Gastrocnemius medialis (tissue), 4 donors: ENCODE data around the gene INAFM2. TPM values are rescaled to one million over a fixed set of nuclear protein-coding genes. Genes with fewer than 3 reads are reported as not detected.

ENCODE experiments used
- ATAC-seq, 2 donors: fragments of 150-250 bp; one replicate each; pipeline ENCODE4 v1.9.1; 2016
- DNase-seq, 2 donors: peaks; one replicate each; pipeline ENCODE4 v3.0.0-alpha.2; 2019
- H3K27ac ChIP-seq, 4 donors: fragments of 200-600 bp; sonication (generic); 1 replicate in 1 of 4; 2 replicates in 3 of 4; pipeline ENCODE4 v1.5.1; 2016 to 2018; ENCODE audit warnings: mild to moderate bottlenecking in 2 of 4, moderate library complexity in 1 of 4
- H3K27me3 ChIP-seq, 3 donors: fragments of 200-600 bp; sonication (generic) in 2 of 3; 1 replicate in 1 of 3; 2 replicates in 2 of 3; pipeline versions ENCODE4 v1.5.1 to v1.6.0; 2016 to 2019; ENCODE audit warnings: mild to moderate bottlenecking in 1 of 3, moderate library complexity in 1 of 3
- H3K36me3 ChIP-seq, 2 donors: fragments of 200-600 bp; sonication (generic) in 1 of 2; one replicate each; pipeline ENCODE4 v1.5.1; 2017 to 2018
- H3K4me1 ChIP-seq, 2 donors: fragments of 200-600 bp; sonication (generic) in 1 of 2; one replicate each; pipeline ENCODE4 v1.5.1; 2016 to 2017; ENCODE audit warnings: mild to moderate bottlenecking in 2 of 2
- H3K4me3 ChIP-seq, 4 donors: fragments of 200-600 bp; sonication (generic) in 3 of 4; 1 replicate in 1 of 4; 2 replicates in 3 of 4; pipeline ENCODE4 v1.5.1; 2016 to 2019; ENCODE audit warnings: mild to moderate bottlenecking in 2 of 4
- H3K9me3 ChIP-seq, 3 donors: fragments of 200-600 bp; sonication (generic) in 2 of 3; 1 replicate in 1 of 3; 2 replicates in 2 of 3; pipeline ENCODE4 v1.5.1; 2016 to 2019
- POLR2A ChIP-seq, 2 donors: fragments of 450-650 bp; IDR thresholded peaks; one replicate each; pipeline ENCODE4 v1.6.1; 2017; ENCODE audit warnings: antibody characterized with exemption in 2 of 2, mild to moderate bottlenecking in 2 of 2, moderate library complexity in 2 of 2
- in situ Hi-C, 4 donors: fragments of 200-750 bp; cut with MboI; loops; one replicate each; pipeline versions ENCODE4 v1.15.0 to v1.8.0; 2017; ENCODE audit warnings: low sequenced_read_pairs in 4 of 4
- intact Hi-C: fragments of 100-400 bp; cut with DNase I; formaldehyde crosslinking; loops from one replicate; pipeline ENCODE4 v1.15.1; 2023; ENCODE audit warnings: low total_unique reads
- total RNA-seq, 4 donors: library from RNA; depleted of rRNA; stranded (reverse); fragments of >200 nt; gene quantifications; one replicate each; pipeline versions ENCODE4 v1.1.0 to v1.2.3, GENCODE V29; 2016
- TF ChIP-seq, protein P1 (sequence below), 5 experiments: fragments of 450-650 bp in 3 of 5; fragments of 200-600 bp in 2 of 5; sonication (generic) in 2 of 5; IDR thresholded peaks in 4 of 5; conservative IDR thresholded peaks in 1 of 5; 1 replicate in 4 of 5; 2 replicates in 1 of 5; pipeline ENCODE4 v1.5.1; 2016 to 2019; ENCODE audit warnings: antibody characterized with exemption in 5 of 5, mild to moderate bottlenecking in 3 of 5, moderate library complexity in 3 of 5

INAFM2 gene
- total RNA-seq, 4 donors from 2014 or later, result 17.2 to 28.1 (median 17.7) TPM

DNA sequence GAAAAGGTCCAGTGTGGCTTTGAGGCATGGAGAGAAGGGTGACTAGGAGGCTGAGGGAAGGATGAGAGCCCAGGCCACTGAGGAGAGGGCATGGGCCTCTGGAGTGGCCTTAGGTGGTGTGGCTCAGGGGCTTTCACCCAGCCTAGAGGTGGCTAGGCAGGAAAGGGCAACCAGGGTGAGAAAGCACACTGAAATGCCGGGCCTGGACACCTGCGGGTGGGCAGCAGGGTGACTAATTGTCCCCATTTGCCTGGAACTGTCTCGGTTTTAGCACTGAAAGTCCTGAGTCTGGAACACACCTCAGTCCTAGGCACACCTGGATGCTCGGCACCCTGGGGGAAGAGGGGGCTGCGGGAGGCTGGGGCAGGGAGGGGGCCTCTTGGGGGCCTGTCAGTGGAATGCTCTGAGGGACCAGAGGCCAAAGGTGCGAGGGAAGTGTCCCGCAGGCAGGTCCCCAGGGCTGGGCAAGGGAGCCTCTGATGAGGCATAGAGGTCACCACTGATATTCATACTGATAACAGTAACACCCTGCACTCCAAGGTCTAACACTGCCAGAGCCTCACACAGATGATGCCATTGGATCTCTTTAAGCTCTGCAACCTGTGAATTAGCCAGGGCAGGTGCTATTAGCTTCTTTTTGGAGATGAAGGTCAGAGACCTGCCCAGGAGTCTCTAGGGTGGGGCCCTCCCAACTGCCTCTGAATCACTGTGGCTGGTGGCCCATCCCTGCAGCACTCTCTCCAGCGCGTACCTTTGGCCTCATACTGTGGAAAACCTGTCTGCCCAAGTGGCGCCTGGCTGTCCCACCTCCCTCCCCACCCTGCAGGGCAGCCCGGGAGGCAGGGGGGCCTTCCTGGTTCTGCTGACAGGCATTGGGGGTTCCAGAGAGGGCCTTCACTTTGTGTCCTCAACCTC is 24.3 kb downstream of the INAFM2 start:
- in situ Hi-C loops (loop anchor here in 1 of 4 donors (10.0 kb wide), 1 partner anchor 77 kb away; no protein-coding TSS in a partner anchor), intact Hi-C loops (no loop called here)
- DNase-seq (no peak), ATAC-seq (no peak)
- Histone ChIP-seq H3K4me1 (peaks cover 0 to 5% of the 10 kb centered on the region in 2 donors), H3K36me3 (no peaks in the 10 kb centered on the region), H3K27me3 (no peaks in the 10 kb centered on the region), H3K27ac (no peak overlapping the region), H3K4me3 (no peak overlapping the region), H3K9me3 (no peaks in the 10 kb centered on the region)
- TF ChIP-seq, protein P1, sequence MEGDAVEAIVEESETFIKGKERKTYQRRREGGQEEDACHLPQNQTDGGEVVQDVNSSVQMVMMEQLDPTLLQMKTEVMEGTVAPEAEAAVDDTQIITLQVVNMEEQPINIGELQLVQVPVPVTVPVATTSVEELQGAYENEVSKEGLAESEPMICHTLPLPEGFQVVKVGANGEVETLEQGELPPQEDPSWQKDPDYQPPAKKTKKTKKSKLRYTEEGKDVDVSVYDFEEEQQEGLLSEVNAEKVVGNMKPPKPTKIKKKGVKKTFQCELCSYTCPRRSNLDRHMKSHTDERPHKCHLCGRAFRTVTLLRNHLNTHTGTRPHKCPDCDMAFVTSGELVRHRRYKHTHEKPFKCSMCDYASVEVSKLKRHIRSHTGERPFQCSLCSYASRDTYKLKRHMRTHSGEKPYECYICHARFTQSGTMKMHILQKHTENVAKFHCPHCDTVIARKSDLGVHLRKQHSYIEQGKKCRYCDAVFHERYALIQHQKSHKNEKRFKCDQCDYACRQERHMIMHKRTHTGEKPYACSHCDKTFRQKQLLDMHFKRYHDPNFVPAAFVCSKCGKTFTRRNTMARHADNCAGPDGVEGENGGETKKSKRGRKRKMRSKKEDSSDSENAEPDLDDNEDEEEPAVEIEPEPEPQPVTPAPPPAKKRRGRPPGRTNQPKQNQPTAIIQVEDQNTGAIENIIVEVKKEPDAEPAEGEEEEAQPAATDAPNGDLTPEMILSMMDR (IDR thresholded peaks at IDR 0.05 in 4 of 5, conservative IDR thresholded peaks at IDR 0.05 in 1 of 5), result no peak
- no peak for TF ChIP-seq POLR2A (IDR thresholded peaks at IDR 0.05)

DNA sequence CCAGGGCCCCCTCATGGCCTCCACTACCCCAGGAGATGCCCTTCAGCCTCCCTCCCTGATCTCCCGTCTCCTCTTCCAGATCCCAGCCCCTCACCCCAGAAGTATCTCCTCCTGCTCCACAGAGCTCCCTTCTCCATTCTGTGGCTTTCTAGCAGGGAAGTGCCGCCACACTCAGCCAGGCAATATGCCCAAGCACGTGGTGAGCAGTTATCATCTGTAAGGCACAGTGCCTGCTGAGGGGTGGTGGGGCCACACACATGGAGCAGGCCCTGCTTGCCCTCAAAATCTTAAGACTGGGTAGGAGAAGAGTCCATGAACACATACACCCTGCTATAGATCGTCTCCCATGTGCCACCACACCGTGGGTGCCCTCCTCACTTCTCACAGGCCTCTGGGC is 25.0 kb downstream of the INAFM2 start:
- no peak for ATAC-seq
- Histone ChIP-seq H3K9me3 (no peaks in the 10 kb centered on the region), H3K27me3 (no peaks in the 10 kb centered on the region), H3K4me3 (no peak overlapping the region), H3K4me1 (peaks cover 3 to 5% of the 10 kb centered on the region in 2 donors), H3K36me3 (no peaks in the 10 kb centered on the region), H3K27ac (no peak overlapping the region)
- intact Hi-C loops (no loop called here), in situ Hi-C loops (loop anchor here in 1 of 4 donors (10.0 kb wide), 1 partner anchor 76 kb away; no protein-coding TSS in a partner anchor)
- DNase-seq, result no peak
- TF ChIP-seq, protein P1 (IDR thresholded peaks at IDR 0.05 in 4 of 5, conservative IDR thresholded peaks at IDR 0.05 in 1 of 5), result no peak
- no peak for TF ChIP-seq POLR2A (IDR thresholded peaks at IDR 0.05)

DNA sequence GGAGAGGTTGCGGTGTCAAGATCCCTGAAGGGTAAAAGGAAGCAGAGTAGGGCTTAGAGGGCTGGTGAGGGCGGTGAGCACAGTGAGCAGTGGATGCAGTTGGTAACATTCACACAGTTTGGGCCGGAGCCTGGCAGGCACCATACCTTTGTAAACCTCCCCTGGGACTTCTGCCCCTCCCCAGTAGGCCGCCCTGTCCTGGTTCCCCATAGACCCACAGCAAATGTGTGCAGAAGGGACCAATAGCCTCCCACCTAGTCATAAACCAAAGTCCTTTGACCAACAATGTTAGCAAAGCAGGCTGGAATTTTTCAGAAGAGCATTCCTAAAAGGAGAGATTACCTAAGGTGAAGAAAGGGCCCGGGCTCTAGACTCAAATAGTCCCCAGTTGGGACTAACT is 25.7 kb downstream of the INAFM2 start:
- Histone ChIP-seq H3K4me1 (peaks cover 9 to 10% of the 10 kb centered on the region in 2 donors), H3K27ac (no peak overlapping the region), H3K27me3 (no peaks in the 10 kb centered on the region), H3K9me3 (no peaks in the 10 kb centered on the region), H3K36me3 (no peaks in the 10 kb centered on the region), H3K4me3 (no peak overlapping the region)
- in situ Hi-C loops, result loop anchor here in 1 of 4 donors (10.0 kb wide), 1 partner anchor 76 kb away; no protein-coding TSS in a partner anchor
- intact Hi-C loops, result no loop called here
- DNase-seq (no peak), ATAC-seq (no peak)
- no peak for TF ChIP-seq POLR2A (IDR thresholded peaks at IDR 0.05)
- TF ChIP-seq, protein P1 (IDR thresholded peaks at IDR 0.05 in 4 of 5, conservative IDR thresholded peaks at IDR 0.05 in 1 of 5), result no peak

DNA sequence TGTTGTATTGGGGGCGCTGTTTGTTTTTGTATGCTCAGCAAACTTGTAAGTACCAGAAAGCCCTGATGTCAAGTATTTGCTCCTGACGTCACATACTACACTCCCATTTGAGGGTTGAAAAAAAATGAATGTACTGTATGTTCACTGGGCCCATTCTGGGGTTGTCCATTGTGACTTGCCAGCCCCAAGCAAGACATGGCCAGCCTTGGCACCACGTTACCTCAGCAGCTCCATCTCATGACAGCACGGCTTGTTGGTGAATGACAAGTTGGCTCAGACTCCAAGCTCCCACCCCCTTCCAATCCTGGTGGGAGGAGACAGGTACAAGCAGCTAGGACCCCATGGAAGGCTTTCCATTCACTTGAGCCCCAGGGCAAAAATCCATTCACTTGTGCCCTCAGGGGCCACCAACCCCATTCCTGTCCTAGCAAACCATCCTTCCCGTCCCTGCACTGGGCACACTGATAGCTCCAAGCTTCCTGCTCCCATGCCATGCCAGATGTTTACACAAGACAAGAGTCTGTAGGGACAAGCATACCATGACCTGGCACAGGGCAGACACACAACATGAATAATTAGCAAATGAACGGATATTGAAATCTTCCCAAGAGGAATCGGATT is 28.9 kb downstream of the INAFM2 start:
- H3K27me3 ChIP-seq, result no peaks in the 10 kb centered on the region
- intact Hi-C loops (no loop called here), in situ Hi-C loops (no loop called here)
- DNase-seq (no peak), ATAC-seq (no peak)
- H3K9me3 ChIP-seq, result no peaks in the 10 kb centered on the region
- no peak overlapping the region for H3K27ac ChIP-seq
- H3K4me1 ChIP-seq, result peaks cover 13 to 17% of the 10 kb centered on the region in 2 donors
- TF ChIP-seq, protein P1 (IDR thresholded peaks at IDR 0.05 in 4 of 5, conservative IDR thresholded peaks at IDR 0.05 in 1 of 5), result no peak
- no peak for TF ChIP-seq POLR2A (IDR thresholded peaks at IDR 0.05)
- H3K4me3 ChIP-seq, result no peak overlapping the region
- H3K36me3 ChIP-seq, result no peaks in the 10 kb centered on the region
